SH-SY5Y (cell line): ENCODE data around the gene SLC2A13.

Experiments used
- GATA2 ChIP-seq: IDR thresholded peaks from 2 replicates; pipeline ENCODE4 v1.6.1; 2011; ENCODE audit warnings: mild to moderate bottlenecking, low read depth, low read length
- GATA3 ChIP-seq: IDR thresholded peaks from 2 replicates; pipeline ENCODE4 v1.6.1; 2011; ENCODE audit warnings: low read depth, mild to moderate bottlenecking, low read length, moderate library complexity

DNA sequence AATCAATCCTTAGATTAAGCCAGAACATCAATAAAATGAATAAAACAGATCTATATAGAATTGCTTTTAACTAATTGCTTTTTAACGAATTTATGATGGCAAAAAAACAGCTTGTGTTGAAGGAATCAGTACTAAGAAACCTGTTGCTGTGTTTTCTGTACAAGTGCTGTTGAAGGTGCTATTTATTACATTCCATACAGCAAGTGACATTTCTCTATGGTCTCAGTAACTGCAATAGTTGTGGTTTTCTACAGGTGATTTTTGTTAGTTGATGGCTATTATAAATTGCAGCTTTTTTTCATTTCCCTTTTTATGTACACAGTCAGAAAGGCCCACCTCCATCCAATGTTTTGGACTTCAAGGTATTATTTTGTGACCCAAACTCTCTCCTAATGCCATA, 56.6 kb downstream of the SLC2A13 start:
- TF ChIP-seq GATA3 (no peak), GATA2 (no peak)
